Muscle of leg (tissue), 11 donors: Measurements from ENCODE around the gene RNF114. TPM values are rescaled to one million over a fixed set of nuclear protein-coding genes. Genes with fewer than 3 reads are reported as not detected.
A peak's percentile ranks its signal among the peaks of the same experiment; 100 is the strongest.
"Not testable (repeated sequence)": the region's sequence is repeated elsewhere in the genome, so short reads cannot be mapped to it uniquely, and the experiment has no call there.

Experiments used
- DNase-seq: peaks from one replicate; pipeline ENCODE4 v3.0.0; 2013
- H3K27ac ChIP-seq: one replicate; pipeline ENCODE4 v1.5.1; 2013; ENCODE audit warnings: mild to moderate bottlenecking, low read length, control low read depth
- H3K27me3 ChIP-seq: one replicate; pipeline ENCODE4 v1.6.1; 2013; ENCODE audit warnings: low read length; ENCODE audit not compliant: control insufficient read depth, insufficient read depth
- H3K36me3 ChIP-seq: one replicate; pipeline ENCODE4 v1.6.1; 2013; ENCODE audit warnings: low read length; ENCODE audit not compliant: control insufficient read depth, insufficient read depth
- H3K4me1 ChIP-seq: one replicate; pipeline ENCODE4 v1.6.1; 2013; ENCODE audit warnings: low read length; ENCODE audit not compliant: control insufficient read depth, insufficient read depth
- H3K4me3 ChIP-seq: one replicate; pipeline ENCODE4 v1.5.1; 2013; ENCODE audit warnings: low read length, control low read depth
- H3K9me3 ChIP-seq: replicated peaks from 2 replicates; pipeline ENCODE4 v1.6.1; 2013; ENCODE audit warnings: low read depth, low read length; ENCODE audit not compliant: control insufficient read depth
- WGBS: methylation state at CpG from one replicate; pipeline ENCODE4 v1.1.5; 2013; ENCODE audit warnings: missing lambda C conversion rate; ENCODE audit not compliant: insufficient coverage; 5-methylcytosine and 5-hydroxymethylcytosine counted together
- polyA plus RNA-seq, 8 donors: library from polyadenylated mRNA; unstranded; fragments of 120-200 nt; gene quantifications; one replicate each; pipeline versions ENCODE4 v1.2.1 to v1.2.3, GENCODE V29; 2013; ENCODE audit warnings: inconsistent platforms in 1 of 8, low replicate concordance in 1 of 8; ENCODE audit not compliant: insufficient read length in 8 of 8, insufficient read depth in 1 of 8
- total RNA-seq: library from RNA; stranded (reverse); fragments of 120-200 nt; gene quantifications from one replicate; pipeline ENCODE4 v1.2.4, GENCODE V29; 2013

The RNF114 gene
- total and polyA plus RNA-seq, 9 donors = 31.7 to 49.8 (median 40.3) TPM

- WGBS = 52% methylated on average over 14 of the region's 21 CpGs
- H3K27ac ChIP-seq = no peak overlapping the region
- no peaks in the 10 kb centered on the region for H3K9me3 ChIP-seq
- no peaks in the 10 kb centered on the region for H3K27me3 ChIP-seq
- no peak overlapping the region for H3K4me3 ChIP-seq
- H3K36me3 ChIP-seq = peaks cover 31% of the 10 kb centered on the region
- peak; percentile 38 for DNase-seq
- peaks cover 35% of the 10 kb centered on the region for H3K4me1 ChIP-seq
Observed at GRCh38 chr20:49890471-49891361, 45.5 kb upstream of the RNF114 start.

DNA sequence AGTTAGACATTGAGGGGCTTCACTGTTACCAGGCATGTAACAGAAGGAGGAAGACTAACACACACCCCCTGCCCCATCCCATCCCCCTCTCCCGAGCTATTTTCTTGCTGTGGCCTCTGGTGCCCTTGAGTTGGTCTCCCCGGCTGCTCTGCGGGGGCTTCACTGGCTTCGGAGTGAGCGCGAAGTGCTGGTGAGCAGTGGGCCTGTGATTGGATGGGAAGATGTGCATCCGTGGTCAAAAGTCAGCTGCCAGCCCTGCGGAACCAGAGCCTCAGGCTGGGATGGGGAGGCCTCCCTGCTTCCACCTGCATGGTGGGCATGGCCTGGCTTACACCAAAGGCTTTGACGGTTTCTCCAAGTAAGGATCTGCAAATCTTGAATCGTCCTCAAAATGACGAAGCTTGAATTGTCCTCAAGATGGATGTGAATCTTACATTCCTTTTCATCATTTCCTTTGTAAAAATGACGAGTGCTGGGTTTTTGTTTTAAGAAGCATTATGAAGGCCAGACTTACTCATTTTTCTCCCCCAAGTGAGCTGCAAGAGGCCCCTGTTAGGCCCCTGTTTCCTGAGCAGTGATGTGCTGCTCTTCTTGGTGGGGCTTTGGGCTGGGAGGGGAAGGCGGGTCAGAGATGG is 44.6 kb upstream of the RNF114 start:
- Histone ChIP-seq H3K27ac (no peak overlapping the region), H3K4me3 (no peak overlapping the region), H3K36me3 (peaks cover 24% of the 10 kb centered on the region), H3K9me3 (no peaks in the 10 kb centered on the region), H3K4me1 (peaks cover 32% of the 10 kb centered on the region), H3K27me3 (no peaks in the 10 kb centered on the region)
- WGBS = 72% methylated on average over 8 of the region's 13 CpGs
- no peak for DNase-seq

DNA sequence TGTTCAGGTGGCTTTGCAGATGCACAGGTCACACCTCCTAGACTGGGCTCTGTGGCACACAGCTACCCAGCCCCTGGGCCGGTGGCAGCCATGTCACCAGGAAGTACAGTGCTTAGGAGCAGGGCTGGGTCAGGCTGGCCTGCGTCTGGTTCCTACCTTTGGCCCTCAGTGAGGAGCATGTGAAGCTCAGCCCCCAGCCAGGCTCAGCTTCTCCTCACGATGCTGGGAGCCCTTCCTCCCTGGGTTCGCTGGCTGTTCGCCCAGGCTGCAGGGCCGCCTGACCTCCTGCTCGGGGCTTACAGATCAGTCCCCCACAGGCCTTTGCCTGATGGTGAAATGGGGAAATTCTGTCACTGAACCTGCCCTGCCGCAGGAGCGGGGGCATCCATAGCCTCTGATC is 43.9 kb upstream of the RNF114 start:
- no peak for DNase-seq
- 46% methylated on average over 4 of the region's 9 CpGs for WGBS
- Histone ChIP-seq H3K27me3 (no peaks in the 10 kb centered on the region), H3K9me3 (no peaks in the 10 kb centered on the region), H3K36me3 (peaks cover 19% of the 10 kb centered on the region), H3K4me1 (peaks cover 26% of the 10 kb centered on the region), H3K27ac (no peak overlapping the region), H3K4me3 (no peak overlapping the region)

DNA sequence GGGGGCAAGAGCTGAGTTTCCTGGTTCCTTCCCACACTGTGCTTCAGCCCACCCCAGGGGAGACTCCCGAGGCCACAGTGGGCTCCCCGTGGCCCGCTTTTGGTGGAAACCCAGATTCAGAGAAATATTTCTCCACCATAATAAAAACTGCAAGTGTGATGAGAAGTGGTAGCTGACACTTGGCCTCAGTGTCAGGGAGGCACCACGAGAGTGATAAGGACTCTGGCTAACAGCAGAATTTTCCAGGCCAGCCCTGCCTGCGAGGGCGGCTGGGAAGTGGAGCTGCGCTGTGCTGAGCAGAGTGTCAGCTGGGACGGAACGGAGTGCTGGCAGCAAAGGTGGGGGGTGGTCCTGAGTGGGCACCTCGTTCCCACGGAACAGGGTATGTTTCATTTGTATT is 43.4 kb upstream of the RNF114 start:
- DNase-seq = no peak
- Histone ChIP-seq H3K4me3 (no peak overlapping the region), H3K27ac (no peak overlapping the region), H3K4me1 (peaks cover 20% of the 10 kb centered on the region), H3K9me3 (no peaks in the 10 kb centered on the region), H3K27me3 (no peaks in the 10 kb centered on the region), H3K36me3 (peaks cover 14% of the 10 kb centered on the region)
- WGBS = 13% methylated on average over 1 of the region's 11 CpGs

GRCh38 chr20:49893242-49894072 is 42.7 kb upstream of the RNF114 start:
- H3K27ac ChIP-seq = no peak overlapping the region
- H3K9me3 ChIP-seq = no peaks in the 10 kb centered on the region
- H3K27me3 ChIP-seq = no peaks in the 10 kb centered on the region
- peaks cover 19% of the 10 kb centered on the region for H3K4me1 ChIP-seq
- DNase-seq = no peak
- H3K36me3 ChIP-seq = peaks cover 11% of the 10 kb centered on the region
- H3K4me3 ChIP-seq = no peak overlapping the region
- WGBS = 54% methylated on average over 6 of the region's 12 CpGs

- Histone ChIP-seq H3K27me3 (no peaks in the 10 kb centered on the region), H3K36me3 (peaks cover 6% of the 10 kb centered on the region), H3K9me3 (no peaks in the 10 kb centered on the region), H3K4me1 (peaks cover 19% of the 10 kb centered on the region), H3K4me3 (no peak overlapping the region), H3K27ac (no peak overlapping the region)
- WGBS = no CpG with 5 or more reads among the region's 6 CpGs
- DNase-seq = no peak
Observed at GRCh38 chr20:49894073-49894470, 42.1 kb upstream of the RNF114 start.

- not testable (repeated sequence) for H3K9me3 ChIP-seq, H3K27me3 ChIP-seq, H3K4me3 ChIP-seq, H3K27ac ChIP-seq, DNase-seq, H3K36me3 ChIP-seq
- peaks cover 17% of the 10 kb centered on the region for H3K4me1 ChIP-seq
- 80% methylated on average over 4 of the region's 7 CpGs for WGBS
Observed at GRCh38 chr20:49895474-49896093, 40.6 kb upstream of the RNF114 start.

DNA sequence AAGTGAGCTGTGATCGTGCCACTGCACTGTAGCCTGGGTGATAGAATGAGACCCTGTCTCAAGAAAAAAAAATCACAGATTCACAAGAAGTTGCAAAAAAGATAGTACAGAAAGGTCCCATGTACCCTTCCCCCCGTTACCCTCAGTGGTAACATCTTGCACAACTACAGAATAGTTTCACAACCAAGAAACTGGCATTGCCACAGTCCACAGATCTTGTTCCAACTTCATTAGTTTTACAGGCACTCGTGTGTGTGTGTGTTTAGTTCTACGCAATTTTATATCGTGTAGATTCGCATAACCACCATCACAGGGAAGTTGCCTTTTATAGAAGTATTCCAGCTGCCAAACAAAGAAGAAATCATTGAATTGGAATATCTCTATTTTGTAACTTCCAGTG is 40.0 kb upstream of the RNF114 start:
- Histone ChIP-seq H3K27me3 (no peaks in the 10 kb centered on the region), H3K27ac (no peak overlapping the region), H3K4me1 (peaks cover 15% of the 10 kb centered on the region), H3K36me3 (no peaks in the 10 kb centered on the region), H3K9me3 (no peaks in the 10 kb centered on the region), H3K4me3 (no peak overlapping the region)
- DNase-seq = no peak
- WGBS = 71% methylated on average over 1 of the region's 6 CpGs

DNA sequence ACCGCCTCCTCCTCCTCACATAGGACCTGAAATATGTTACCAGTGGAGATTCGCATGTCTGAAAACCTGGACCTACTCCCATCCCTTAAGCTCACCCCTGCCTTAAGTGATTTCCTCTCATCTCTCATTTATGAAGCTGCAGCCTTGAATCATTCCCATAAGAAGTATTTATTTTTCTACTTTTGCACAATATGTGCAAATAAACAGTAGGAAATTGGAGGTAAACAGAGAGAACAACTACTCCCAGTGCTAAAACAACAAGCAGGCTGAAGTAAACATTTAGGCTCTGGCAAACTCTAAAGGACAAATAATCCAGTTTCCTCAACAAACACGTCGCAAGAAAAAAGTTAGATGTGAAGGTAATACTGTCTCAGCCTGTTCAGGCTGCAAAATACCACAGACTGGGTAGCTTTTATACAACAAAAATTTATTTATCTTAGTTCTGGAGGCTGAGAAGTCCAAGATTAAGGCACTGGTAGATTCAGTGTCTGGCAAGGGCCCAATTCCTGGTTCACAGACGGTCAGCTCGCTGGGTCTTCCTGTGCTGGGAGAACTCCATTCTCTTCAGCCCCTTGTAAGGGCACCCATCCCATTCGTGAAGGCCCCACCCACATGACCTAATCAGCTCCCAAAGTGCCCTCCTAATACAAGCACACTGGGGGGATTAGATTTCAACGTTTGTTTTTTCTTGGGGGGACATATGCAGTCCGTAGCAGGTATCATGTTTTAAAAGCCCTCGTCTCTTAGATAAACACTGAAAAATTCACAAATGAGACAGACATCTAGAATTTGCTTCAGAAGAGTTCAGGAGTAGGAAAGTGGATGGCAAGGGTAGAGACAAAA is 36.4 kb upstream of the RNF114 start:
- DNase-seq = no peak
- no peaks in the 10 kb centered on the region for H3K27me3 ChIP-seq
- no peaks in the 10 kb centered on the region for H3K9me3 ChIP-seq
- peaks cover 13% of the 10 kb centered on the region for H3K36me3 ChIP-seq
- no peak overlapping the region for H3K4me3 ChIP-seq
- no peak overlapping the region for H3K27ac ChIP-seq
- WGBS = 60% methylated on average over 2 of the region's 10 CpGs
- H3K4me1 ChIP-seq = no peaks in the 10 kb centered on the region
